NCI-H524 treated with DMSO at 0.1 percent for 48 hours (cell line): ENCODE measurements around the gene CFAP157.

Experiments
- DNase-seq: peaks from one replicate; lab custom pipeline; 2025; lab: John Stamatoyannopoulos, UW

CFAP157 gene

DNA sequence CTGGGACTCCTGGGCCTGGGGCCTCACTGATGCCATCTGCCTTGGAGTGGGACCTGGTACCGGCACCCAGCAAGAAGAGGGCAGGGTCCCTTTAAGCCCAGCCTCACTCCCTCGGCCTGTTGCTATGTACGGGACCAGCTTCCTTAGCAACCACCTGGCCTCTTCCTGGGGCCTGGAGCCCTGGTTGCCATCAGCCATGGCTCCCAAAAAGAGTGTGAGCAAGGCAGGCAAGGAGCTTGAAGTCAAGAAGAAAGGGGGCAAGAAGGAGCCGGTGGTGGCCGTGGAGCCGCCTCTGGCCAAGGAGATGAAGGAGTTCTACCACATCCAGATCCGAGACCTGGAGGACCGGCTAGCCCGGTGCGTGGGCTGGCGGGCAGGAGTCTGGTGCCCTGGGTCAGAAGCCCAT is at the start of gene CFAP157:
Gene CFAP157, plus strand, starts transcription at position 153 of the 406 bp plus-strand sequence. Its CDS starts 44 bp downstream, at position 197.
- DNase-seq, result no peak

DNA sequence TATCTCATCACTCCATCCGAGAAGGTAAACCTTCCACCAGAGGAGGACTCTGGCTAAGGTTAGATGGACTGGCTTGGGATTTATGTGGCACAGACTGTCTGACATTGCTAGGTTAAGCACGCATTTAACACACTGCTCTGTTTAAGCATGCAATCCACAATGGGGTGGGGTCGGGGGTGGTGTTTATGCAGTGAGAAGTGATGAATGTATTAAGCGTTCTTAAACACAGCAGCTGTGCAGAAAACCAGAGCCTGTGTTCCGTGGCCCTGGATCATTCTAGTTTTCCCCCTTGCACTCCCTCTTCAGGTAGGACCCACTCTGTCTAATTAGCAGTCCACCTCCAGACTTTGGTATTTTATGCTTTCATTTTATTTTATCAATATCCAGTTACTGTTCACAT is 48.4 kb upstream of the CFAP157 start:
- no peak for DNase-seq

DNA sequence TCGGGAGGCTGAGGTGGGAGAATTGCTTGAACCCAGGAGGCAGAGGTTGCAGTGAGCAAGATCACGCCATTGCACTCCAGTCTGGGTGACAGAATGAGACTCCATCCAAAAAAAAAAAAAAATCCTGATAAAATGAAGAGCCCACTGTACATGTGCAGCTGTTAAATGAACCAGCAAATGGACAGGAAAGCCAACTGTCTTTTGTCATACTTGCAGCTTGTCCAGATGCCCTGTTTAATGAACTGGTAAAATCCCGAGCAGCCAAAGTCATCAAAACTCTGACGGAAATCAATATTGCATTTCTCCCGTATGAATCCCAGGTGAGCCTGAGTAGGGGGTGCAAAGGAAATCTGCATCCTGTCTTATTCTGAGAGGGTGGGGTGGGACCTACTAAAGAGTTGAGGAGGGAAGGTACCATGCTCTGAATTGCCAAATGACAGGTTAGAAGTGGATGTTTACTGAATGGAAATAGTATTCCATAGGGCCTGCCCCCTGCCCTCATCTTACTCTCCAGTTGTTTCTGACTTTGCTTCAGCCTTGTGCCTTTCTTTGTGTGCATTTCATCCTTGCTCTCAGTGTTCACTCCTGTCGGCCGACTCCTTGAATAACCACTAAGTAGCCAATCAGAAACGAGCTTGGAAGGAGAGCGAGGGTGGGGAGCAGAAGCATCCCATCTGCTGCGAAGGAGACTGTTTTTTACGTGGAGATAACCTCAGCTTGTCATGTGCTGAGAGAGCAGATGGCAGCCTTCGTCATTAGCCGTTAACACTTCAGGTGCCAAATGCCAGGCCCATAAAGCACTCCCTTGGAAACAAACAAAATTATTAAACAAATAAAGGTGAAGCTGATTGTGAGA is 45.7 kb upstream of the CFAP157 start:
- peak; percentile 100 for DNase-seq

DNA sequence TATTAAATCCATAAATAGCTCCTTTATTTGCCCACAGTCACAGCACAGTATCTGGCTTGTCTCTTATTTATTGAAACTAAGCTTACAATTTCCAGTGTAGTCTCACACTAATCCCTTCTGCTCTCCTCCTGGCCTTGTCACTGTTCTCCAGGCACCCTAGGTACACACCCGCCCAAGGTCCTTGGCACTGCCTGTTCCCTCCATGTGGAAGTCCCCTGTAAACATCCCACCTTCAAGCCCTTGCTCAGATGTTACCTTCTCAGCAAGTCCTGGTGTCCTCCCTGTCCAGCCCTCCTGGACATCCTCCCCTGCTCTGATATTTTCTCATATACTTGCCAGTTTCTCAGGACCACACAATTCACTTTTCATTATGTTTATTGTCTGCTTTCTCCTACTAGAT is 44.2 kb upstream of the CFAP157 start:
- no peak for DNase-seq

DNA sequence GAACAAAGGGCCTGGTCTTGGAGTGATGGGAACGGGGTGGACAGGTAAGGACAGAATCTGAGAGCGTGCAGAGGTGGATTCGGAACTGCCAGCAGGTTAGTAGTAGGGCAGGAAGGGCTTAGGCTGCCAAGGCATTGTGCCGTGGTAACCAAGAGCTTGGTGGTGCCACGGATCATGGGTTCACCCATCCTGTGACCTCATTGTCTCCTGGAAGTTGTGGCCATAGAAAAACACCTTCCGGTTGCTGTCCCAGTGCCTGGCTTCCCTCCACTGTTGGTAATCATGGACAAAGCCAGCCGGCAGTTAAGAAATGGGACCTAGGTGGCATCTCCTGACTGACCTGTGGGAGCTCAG is 42.5 kb upstream of the CFAP157 start:
- no peak for DNase-seq

DNA sequence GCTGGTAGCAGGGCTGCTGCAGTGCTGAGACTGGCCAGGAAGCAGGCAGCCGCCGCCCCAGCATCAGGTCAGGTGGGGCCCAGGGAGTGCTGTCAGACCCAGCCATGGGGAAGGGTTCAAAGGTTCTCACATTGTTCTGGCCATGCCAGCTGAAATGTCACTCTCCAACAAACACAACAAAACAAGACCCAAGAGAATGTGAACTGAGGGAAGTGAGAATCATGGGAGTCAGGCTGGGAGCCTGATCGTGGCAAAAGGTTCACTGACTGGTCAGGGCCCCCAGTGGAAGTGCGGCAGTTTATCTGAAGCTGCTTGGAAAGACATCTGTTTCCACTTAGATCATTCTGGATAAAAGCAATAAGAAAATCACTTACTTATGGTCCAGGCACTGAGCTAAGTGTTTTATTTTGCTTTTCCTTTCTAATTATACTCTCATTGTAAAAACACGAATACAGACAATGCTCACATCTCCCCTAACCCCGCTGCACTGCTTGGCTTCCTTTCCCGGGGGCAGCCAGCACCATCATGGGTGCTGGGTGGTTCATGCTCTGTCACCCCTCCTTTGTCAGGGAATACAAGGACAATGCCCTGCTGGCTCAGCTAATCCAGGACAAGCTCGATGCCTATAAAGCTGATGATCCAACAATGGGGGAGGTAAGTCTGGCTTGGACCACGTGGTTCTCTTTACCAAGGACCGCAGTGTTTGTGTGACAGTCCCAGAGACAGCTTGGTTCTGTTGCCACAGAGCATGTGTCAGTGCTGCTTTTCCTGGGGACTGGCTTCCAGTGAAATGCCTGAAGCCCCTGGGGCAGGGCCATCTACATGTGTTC is 41.9 kb upstream of the CFAP157 start:
- no peak for DNase-seq

DNA sequence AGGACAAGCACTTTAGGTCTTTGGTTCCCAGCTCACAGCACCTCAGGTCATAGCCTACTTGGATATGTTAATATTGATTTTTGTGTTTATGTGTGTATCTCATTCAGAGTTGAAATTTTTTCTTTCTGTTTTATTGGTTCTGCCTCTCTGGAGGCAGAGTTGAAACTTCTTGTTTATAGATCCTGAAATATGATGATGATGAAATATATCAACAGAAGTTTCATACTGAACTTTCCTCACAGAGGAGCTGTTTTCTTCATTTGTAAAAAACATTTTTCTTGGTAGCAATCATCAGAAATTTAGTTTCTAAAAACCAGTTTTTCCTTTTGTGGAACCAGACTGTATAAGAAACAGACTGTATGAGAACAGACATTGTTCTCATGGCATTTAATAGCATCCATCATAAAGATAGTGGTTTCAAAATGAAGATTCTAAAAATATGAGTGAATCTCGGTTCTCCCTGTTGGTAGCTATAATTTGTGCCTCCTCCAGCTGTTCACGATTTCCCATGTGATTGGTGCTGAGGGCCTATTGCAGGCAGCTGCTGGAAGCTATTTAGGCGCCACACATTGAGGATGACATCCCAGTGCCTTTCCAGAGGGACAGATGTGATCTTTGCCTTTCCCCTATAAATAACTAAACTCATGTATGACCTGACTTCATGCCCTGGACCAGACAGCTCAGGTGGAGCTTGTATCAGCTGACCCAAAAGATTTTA is 39.5 kb upstream of the CFAP157 start:
- no peak for DNase-seq

DNA sequence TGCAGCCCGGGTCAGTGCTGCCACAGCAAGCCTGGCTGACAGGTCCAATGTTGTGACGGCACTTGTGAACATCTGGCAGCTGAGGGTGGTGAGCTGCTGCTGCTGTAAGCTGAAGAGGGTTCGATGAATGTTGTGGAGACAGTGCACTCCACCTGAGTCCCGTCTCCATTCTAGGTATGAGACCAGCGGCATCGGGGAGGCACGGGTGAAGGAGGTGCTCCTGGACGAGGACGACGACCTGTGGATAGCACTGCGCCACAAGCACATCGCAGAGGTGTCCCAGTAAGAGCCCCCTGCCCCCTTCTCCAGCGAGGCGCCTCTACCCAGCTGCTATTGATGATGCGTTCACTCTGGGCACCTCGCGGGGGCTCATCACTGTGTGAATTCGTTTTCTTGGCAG is 38.9 kb upstream of the CFAP157 start:
- DNase-seq, result no peak

DNA sequence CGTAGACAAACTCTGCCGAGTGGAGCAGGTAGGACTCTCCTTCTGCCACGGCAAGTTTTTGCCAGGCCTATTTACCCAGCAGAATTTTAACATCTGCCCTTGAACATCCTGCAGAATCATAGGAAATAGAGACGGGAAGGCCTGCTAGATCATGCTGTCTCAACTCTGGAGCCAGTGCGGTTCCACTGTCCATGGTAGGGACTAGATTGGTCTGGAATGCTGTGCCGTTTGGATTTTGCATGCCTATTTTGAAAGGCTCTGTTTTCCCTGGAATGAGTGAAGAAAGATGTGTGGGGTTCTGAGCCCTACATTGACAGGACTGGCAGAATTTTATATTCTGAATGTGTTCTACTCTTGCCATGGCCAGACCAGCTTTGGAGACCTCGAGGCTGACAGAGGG is 33.6 kb upstream of the CFAP157 start:
- DNase-seq, result no peak

DNA sequence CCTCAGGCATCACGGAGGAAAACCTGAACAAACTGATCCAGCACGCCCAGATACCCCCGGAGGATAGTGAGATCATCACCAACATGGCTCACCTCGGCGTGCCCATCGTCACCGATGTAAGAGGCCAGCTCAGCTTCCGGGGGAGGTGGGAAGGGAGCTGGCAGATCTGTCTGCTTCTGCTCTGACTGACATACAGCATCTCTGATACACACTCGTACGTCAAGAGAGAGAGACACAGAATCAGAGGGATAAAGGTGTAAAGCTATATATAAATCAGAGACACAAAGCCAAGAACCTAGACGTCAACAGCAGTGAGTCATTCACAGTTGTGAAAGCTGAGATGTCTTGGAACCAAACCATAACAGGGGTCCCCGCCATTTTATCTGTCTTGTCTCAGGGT is 30.1 kb upstream of the CFAP157 start:
- no peak for DNase-seq

DNA sequence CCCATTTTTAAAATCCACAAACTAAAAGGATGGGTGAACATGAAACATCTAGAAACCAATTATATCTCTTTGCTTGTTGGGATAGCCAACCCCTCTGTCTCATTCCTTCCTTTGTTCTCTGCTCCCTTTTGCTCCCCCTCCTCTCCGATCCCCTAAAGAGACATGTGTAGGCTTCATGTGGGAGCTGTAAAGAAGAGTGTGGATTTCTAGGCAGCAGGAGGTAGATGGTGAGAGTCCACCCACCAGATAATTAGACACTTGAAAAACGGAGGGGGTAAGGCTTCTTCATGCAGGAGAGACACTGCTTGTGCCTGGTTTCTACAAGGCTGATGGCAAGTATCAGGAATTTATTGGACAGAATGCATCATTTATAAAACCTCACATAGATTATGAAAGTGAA is 27.3 kb upstream of the CFAP157 start:
- DNase-seq, result peak; percentile 37

DNA sequence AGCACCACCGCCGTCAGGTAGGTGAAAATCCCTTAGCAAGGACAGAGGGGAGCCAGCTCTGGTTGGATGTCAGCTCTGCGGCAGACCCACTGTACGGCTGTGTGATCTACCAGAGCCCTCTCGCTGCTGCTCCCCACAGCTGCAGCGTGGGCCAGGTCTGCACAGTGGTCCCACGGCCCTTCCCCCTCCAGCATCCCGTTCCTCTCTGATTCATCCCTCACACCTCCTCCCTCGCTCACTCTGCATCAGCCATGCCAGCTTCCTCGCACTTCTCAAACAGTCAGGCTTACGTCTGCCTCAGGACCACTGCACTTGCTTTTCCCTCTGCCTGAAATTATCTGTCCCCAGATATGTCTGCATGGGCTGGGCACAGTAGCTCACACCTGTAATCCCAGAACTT is 26.6 kb upstream of the CFAP157 start:
- DNase-seq, result no peak

DNA sequence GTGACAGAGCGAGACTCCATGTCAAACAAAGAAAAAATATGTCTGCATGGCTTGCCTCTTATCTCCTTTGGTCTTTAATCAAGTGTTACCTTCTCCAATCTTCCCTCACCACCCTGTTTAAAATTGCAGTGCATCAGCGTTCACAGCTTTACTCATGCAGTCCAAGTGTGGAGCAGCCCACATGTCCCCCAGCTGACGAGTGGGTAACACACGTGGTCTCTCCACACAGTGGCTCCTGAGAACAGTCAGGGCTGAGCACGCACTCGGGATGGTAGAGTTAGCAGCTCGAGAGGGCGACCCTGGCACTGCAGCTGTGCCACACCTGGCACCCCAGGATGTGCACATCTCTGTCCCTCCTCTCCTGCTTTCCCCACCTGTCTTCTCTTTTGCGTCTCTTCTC is 25.9 kb upstream of the CFAP157 start:
- no peak for DNase-seq

DNA sequence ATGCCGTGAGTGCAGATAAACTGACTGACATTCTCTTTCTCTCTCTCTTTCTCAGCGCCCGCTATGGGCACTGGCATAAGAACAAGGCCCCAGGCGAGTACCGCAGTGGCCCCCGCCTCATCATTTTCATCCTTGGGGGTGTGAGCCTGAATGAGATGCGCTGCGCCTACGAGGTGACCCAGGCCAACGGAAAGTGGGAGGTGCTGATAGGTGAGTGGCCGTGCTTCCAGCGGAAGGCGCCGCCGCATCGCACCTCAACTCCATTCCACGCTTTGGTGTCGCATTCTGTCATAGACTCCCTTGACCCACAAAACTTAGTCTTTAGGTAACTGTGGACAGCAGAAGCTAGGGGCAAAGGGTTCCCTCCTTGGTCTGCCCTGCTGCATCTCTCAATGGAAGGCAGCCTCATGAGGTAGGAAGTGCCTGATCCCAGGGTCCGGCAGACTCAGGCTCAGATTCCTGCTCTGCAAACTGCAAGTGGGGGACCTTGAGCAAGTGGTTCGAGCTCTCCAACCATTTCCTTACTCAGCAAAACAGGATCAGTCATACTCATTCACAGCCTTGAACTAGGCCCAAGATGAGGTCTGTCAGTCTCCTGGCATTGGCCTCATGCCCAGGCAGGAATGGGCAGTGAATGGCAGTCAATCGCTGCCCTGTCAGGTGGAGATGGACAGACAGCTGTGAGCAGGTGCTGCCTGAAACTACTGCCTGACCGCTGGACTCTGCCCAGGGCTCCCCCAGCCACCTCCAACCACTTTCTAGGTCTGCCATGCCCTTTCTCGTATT is 24.2 kb upstream of the CFAP157 start:
- no peak for DNase-seq

DNA sequence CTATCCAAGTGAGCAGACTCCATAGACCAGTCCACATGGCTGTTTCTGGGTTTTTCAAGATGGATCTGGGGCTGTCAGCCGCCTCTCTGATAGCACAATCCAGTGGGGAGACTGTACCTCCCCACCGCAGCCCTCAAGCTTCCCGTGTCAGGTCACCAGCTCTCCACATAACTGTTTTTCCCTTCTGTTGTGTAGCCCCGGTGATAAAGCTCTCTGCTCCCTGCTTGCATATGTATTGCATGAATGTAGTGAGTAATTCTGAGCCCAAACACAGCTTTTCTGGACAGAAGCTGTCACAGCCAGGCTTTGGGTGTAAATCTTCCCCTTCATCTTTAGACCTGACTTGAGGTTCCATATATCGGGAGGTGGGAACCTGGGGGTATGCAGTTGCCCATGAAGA is 23.1 kb upstream of the CFAP157 start:
- DNase-seq, result no peak

DNA sequence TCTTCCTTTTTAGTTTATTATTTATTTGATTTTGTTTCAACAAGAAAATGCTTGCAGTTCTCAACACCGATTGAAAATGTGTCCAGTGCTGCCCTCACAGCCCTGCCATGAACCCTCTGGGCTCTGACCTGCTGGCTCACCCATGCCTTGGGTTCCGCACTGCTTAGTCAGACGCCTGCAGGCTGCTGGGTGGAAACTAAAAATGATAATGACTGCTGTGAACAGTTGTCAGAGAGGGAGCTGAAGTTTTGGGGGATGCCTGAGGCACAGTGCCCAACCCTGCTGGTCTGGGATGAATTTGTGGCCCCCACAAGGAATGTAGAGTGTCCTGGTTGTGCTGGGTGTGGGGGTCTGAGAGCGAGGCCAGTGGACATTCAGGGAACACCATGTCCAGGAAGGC is 22.2 kb upstream of the CFAP157 start:
- no peak for DNase-seq

DNA sequence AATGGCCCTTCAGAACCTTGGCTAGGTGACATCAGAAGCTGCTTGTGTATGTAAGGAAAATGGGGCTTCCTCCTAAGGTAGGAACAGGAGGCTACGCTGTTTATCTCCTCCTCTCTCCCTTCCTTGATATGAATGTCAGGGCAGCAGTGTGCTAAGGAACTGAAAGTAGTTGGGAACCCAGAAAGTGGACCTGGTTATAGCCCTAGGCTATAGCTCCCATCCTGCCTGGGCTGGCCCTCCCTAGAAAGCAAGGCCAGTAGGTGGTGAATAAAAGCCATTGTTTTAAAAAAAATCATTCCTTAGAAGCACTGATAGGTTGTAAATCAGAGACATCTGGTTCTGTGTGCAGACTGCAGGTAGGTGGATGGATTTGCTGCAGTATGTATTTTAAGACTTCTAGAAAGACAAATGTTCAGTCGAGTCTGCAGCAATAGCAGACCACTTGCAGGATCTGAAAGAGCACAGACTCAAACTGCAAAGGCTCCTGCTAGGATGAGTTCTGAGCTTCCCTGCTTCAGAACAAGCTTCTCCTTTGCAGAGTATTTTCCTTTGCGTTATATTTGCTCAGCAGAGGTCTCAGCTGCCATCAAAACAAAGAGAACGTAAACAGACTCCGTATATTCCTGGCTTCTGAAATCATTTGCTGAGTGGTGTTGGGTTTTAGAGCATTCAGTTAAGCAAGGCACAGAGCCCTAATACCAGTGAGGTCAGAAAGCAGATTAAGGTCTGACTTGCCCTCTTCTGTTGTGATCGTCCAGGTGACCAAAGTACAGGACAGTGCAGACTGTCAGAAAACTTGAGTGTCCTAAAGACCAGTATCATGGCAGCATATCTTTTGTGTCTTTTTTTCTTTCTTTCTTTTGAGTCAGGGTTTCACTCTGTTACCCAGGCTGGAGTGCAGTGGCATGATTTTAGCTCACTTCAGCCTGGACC is 20.1 kb upstream of the CFAP157 start:
- no peak for DNase-seq

DNA sequence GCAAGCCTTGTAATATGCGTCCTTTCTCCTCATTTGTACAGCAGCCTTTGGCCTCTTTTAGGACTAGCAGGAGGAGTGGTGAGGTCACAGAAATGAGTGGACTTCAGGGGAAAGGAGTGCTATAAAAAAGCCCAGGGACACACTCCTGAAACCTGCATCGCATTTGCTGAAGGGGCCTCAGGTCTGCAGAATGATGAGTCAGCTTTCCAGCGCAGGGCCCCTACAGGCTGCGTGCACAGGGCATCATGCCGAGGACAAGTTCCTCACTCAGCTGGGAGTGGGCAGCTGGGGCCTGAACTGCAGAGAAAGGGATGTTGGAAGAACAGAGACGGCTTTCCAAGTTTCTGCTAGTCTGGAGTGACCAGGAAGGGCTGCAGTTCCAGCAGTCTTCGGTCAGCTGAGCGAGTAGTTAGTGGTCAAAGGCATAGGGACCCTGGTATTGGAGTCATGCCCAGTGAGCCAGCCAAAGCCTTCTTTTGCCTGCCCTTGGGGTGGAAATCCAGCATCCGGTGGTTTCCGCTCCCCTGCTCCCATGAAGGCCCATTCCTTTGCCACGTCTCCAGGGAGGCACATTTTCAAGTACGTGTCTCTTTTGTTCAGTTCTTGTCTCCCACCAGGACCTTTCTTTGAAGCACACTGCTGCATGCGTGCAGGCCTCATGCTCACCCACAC is 17.3 kb upstream of the CFAP157 start:
- no peak for DNase-seq

DNA sequence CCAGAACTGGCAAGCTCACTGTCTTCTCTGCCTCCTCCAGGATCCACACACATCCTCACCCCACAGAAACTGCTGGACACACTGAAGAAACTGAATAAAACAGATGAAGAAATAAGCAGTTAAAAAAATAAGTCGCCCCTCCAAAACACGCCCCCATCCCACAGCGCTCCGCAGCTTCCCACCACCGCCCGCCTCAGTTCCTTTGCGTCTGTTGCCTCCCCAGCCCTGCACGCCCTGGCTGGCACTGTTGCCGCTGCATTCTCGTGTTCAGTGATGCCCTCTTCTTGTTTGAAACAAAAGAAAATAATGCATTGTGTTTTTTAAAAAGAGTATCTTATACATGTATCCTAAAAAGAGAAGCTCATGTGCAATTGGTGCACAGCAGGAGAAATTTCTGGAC is 16.1 kb upstream of the CFAP157 start:
- no peak for DNase-seq

DNA sequence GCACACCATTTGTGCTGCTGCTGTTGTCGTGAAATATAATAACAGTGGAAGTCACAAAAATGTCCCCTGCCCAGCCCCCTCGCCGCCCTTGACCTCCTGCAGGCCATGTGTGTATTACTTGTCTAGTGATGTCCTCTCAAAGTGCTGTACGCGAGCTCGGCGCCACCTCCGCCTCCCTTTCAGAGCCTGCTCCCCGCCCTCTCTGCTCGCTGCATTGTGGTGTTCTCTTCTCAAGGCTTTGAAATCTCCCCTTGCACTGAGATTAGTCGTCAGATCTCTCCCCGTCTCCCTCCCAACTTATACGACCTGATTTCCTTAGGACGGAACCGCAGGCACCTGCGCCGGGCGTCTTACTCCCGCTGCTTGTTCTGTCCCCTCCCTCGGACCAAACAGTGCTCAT is 14.7 kb upstream of the CFAP157 start:
- no peak for DNase-seq
